HG02970 (cell line): ENCODE data around the gene NTSR1.

Experiments used
- ATAC-seq: cut with Tn5 transposase; IDR thresholded peaks from one replicate; pipeline ENCODE4 v1.9.1; 2021; ENCODE audit warnings: mild to moderate bottlenecking, moderate library complexity, moderate number of reproducible peaks; ENCODE audit not compliant: unreplicated experiment, low FRiP score

NTSR1 gene

GRCh38 chr20:62778601-62779416, 70.2 kb downstream of the NTSR1 start:
- no peak for ATAC-seq

DNA sequence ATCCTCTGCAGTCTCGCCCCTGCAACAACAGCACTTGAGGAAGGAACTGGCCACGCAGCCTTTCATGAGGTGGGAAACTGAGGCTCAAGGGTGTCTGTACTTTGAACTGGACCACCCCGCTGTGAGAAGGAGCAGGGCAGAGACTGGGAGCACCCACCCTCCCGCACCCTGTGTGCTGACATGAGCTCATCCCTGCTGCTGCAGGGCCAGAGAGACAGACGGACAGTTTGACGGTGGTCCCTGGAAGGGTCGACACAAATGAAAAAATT, 70.7 kb downstream of the NTSR1 start:
- ATAC-seq: no peak

GRCh38 chr20:62780204-62780603, 71.6 kb downstream of the NTSR1 start:
- ATAC-seq: no peak

DNA sequence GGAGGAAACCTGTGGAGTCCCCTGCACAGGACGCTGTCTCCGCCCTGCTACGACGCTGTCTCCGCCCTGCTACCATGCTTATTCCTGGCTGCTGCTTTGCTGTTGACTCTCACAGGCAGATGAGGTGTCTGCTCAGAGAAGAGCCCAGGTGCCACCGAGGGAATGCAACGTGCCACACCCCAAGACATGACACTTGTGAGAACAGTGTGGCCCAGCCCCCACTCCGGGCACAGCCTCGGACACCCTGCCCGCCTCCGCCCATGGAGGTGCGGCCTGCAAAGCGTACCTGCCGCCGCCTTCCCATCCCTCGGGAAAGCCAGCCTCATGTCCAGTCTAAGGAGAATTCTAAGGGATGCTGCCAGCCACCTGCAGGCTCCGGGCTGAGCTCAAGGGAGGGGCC, 72.1 kb downstream of the NTSR1 start:
- ATAC-seq: no peak

DNA sequence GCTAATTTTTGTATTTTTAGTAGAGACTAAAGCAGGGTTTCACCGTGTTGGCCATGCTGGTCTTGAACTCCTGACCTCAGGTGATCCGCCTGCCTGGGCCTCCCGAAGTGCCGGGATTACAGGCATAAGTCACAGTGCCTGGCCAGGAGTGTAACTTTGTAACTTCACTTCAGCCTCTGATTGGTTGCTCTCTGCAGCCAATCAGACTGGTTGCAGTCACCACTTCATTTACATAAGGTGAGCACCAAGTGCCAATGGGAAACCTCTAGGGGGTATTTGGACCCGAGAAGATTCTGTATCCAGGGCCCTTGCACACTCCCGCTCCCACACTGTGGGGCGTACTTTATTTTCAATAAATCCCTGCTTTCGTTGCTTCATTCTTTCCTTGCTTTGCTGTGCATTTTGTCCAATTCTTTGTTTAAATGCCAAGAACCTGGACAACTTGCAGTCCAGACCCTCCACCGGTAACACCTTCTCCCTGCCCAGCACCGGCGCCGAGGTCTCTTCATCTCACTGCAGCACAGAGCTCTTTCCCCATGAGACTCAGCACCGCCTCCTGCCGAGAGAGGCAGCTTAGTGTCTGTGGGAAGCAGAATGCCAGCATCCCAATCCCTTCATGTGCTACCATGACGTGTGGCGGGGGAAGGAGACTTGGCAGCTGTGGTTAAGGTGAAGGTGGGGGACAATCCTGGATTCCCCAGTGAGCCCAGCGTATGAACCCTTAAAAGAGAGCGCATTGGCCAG, 73.7 kb downstream of the NTSR1 start:
- ATAC-seq: no peak

DNA sequence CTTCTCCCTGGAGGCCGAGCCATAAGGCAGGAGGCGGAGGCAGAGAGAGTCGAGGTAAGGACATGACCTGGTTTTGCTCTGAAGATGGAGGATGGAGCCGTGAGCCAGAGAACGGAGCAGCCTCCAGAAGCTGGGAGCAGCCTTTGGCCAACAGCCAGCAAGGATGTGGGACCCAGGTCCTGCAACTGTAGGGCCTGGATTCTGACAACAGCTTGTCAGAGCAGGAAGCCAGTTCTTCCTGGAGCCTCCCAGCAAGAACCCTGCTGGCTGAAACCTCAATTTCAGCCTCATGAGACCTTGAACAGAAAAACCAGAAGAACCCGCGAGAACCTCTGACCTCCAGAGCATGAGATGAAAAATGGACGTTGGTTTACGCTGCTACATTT, 74.2 kb downstream of the NTSR1 start:
- no peak for ATAC-seq

- no peak for ATAC-seq
Observed at GRCh38 chr20:62784497-62784896, 75.9 kb downstream of the NTSR1 start.

DNA sequence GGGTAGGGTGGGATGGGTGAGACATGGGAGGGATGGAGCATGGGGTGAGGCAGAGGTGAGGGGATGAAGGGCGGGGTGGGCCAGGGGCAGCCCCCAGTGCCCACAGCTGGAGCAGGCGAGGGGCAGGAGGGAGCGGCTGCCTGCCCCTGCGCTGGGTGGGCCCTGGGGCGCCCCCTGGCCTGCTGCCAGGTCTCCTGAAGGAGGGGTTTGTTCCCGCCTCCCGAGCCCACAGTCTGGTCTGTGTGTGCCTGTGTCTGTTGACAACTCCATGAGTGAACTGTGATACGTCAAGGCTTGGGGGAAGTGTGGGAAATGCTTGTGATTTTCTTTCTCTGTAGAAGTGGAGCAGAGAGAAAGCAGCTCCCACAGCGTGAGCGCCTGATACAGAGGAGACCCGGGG, 76.8 kb downstream of the NTSR1 start:
- ATAC-seq: no peak

DNA sequence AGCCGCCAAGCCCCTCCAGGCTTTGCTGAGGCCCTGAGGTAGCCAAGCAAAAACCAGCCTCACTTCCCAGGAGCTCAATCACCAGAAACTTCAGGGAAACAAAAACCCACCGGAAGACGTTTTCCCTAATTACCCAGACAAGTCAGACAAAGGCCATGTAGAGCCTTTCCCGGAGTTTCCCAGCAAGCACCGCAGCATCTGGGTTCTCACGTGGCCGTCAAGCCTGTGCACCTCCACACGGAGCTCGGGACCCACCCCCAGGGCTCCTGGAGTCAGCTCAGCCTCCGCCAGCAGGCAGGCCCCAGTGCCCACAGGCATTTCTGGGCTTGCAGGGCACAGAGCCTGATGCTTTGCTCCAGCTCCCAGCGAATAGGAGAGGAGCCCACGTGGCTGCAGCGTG, 77.5 kb downstream of the NTSR1 start:
- no peak for ATAC-seq

- no peak for ATAC-seq
Observed at GRCh38 chr20:62787321-62787720, 78.7 kb downstream of the NTSR1 start.

- ATAC-seq: no peak
Observed at GRCh38 chr20:62787866-62788265, 79.2 kb downstream of the NTSR1 start.

- ATAC-seq: no peak
Observed at GRCh38 chr20:62788607-62789006, 80.0 kb downstream of the NTSR1 start.

- ATAC-seq: no peak
Observed at GRCh38 chr20:62790075-62790474, 81.4 kb downstream of the NTSR1 start.

DNA sequence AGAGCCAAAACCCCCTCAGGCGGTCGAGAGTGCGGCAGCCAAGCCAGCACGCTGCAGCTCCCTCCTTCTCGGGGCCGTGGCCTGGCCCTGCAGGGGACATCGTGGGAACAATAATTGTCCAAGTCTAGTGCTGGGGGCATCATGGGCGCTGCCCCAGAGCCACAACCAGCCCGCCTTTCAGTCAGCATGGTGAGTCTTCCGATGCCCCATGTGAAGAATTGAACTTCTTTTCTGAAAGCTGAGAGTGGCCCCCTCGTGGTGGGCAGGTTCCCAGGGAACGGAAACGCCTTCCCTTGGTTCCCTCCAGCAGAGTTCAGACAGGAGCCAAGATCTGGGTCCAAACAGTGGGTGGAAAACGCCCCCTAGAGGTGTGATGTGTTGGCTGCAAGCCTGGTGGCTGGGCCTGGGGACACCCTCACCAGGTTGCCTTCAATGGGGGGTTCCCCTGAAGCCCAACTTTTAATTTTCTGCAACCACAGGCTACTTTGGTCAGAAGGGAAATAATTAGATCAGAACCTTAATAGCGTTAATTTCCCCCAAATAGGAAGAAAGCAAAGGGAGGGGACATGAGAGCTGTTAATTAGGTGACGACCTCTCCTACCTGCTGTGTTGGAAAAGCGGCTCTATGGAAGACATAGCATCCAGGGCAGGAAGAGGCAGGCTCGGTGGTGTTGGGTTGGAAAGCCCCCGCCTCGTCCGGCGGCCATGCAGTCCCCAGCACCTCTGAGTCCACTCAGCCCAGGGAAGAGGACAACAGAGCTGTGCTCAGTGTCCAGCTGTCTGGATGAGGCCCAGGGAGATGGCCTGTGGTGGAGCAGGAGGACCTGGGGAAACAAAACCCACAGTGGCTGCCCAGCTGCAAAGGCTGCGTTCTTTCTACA, 82.9 kb downstream of the NTSR1 start:
- ATAC-seq: no peak

DNA sequence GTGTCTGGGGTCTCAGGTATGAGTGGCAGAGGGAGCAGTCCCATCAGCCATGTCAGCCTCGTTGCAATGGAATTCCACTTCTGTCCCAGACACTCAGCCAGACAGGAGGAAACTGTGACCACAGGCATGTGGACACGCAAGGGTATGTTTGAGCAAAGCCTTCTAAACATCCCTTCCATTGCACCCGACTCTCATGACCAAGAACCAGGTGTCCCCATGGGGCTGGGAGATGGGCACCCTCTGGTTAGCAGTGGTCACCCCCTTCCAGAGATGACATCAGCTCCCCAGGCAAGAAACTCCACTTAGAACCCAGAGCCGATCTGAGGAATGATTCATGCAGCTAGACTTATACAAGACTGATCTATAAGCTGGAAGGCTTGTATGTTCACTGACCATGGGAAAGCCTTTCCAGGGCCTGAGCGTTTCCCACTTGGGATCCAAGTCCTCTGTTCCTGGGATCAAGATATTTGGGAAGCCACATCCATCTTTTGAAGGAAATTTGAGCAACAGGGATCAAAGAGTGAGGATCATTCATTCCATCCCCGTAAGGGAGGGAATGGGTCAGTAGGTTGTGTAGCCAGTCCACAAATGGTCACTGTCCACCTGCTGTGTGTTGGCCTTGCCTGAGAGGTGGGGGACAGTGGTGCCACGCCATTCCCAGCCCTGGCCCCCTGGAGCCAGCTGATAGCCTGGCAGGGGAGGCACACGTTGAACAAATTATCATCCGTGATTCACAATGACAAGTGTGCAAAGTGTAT, 83.7 kb downstream of the NTSR1 start:
- ATAC-seq: no peak

DNA sequence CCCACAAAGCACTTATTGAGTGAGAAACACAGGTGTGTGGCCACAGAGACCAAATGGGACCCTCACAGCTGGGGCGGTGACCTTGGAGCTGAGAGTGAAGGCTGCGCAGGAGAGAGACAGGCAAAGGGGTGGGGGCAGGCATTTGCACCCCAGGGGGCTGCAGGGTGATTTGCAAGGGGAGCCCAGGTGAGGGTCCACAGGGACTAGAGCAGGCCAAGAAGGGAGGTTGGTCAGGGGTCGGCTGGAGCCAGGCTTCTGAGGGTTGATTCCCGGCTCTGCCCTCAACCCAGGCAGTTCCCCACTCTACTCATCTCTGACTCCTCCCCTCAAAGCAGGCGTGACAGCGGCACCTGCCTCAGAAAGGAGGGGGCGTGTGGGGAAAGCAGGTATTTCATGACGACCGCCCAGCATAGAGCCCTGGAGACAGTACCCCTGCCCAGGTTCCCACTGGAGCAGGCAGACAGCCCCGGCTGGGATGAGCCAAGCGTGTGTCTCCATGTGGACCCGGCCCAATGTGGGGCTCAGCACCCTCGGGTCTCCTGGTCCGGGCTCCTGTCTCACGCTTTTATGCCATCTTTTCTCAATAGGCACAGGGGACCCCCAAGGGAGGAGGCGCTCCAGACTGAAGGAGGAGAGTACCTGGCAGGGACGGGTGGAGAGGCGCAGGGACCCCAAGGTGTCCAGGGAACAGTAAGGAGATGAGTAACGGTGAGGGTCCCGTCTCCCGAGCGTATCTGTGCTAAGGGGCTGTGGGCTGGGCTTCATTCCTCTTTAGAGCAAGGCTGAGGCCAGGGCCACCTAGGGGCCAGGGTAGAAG, 84.5 kb downstream of the NTSR1 start:
- ATAC-seq: no peak

- ATAC-seq: no peak
Observed at GRCh38 chr20:62793757-62794006, 85.0 kb downstream of the NTSR1 start.

DNA sequence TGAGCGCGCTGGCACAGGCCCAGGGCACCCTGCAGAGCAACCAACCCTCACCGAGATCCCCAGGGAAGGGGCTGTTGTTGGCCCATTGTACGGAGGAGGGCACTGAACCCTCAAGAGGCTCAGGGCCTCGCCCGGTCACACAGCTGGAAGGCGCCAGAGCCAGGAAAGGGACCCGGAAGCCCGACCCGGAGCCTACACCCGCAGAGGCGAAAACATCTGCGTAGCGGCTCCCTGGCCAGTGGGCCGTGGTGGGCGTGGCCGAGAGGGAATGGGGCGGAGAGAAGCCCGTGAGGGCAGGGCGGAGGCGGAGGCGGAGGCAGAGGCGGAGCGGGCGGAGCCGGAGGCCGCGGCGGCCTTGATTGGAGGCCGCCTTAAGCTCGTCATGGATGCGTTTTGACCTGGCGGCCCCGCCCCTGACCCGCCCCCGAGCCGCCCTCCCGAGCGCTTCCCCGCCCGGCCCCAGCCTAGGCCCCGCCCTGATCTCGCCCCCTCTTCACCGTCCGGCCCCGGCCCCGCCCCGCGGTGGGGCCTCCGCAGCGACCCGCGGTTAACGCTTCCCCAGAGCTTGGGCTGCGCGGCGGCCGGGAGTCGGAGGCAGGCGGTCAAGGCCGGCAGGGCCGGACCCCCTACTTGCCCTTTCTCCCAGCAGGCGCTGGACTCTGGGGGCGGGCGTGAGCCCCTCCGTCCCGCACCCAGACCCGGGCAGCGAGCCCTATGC, 85.5 kb downstream of the NTSR1 start:
- peak; percentile 69 for ATAC-seq

DNA sequence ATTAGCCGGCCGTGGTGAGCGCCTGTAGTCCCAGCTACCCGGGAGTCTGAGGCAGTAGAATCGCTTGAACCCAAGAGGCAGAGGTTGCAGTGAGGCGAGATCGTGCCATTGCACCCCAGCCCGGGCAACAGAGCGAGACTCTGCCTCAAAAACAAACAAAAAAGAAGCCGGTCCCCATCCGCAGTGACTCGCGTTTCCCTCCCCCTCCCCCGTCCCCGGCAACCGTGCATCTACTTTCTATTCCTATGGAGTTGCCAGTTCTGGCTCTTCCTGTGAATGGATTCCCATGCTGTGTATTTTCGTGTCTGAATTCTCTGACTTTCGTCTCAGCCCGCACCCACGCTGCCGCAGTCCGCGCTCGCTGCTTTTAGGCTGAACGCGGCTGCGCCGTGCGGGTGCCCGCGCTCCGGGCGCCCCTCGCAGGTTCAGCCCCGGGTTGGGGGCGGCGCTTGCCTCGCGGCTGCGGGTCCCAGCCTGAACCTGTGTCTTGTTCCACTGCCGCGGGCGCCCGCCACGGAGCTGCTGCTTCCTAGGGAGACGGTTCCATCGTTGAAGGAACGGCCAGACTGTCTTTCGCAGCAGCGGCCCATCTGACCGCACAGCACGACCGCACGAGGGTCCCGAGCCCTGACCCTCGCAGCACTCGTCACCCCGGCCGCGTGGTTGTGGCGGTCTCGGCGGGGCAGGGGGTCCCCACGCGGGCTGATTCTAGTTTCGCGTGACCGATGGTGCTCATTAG, 86.6 kb downstream of the NTSR1 start:
- ATAC-seq: no peak
